Neural progenitor cell (in vitro differentiated cells): ENCODE measurements around the gene RANBP2. TPM values are rescaled to one million over a fixed set of nuclear protein-coding genes. Genes with fewer than 3 reads are reported as not detected.

ENCODE experiments used
- DNase-seq: peaks from one replicate; pipeline ENCODE4 v3.0.0-alpha.2; 2016; ENCODE audit warnings: low spot score
- H2AFZ ChIP-seq: fragments of 200-600 bp; sonication (generic); replicated peaks from 2 replicates; pipeline ENCODE4 v1.6.1; 2016; ENCODE audit warnings: antibody characterized with exemption
- H3F3A ChIP-seq: fragments of 200-600 bp; sonication (generic); 2 replicates; pipeline ENCODE4 v1.6.1; 2016; ENCODE audit warnings: antibody characterized with exemption, low read depth
- H3K27ac ChIP-seq: fragments of 200-600 bp; sonication (generic); 2 replicates; pipeline ENCODE4 v1.5.1; 2016; ENCODE audit warnings: mild to moderate bottlenecking
- H3K27me3 ChIP-seq: fragments of 200-600 bp; sonication (generic); 2 replicates; pipeline ENCODE4 v1.6.1; 2016; ENCODE audit warnings: mild to moderate bottlenecking, moderate library complexity
- H3K36me3 ChIP-seq: fragments of 200-600 bp; sonication (generic); 2 replicates; pipeline ENCODE4 v1.5.1; 2016
- H3K4me1 ChIP-seq: fragments of 200-600 bp; sonication (generic); 2 replicates; pipeline ENCODE4 v1.6.1; 2016; ENCODE audit warnings: mixed run types
- H3K4me2 ChIP-seq: fragments of 200-600 bp; sonication (generic); 2 replicates; pipeline ENCODE4 v1.6.1; 2016
- H3K4me3 ChIP-seq: fragments of 200-600 bp; sonication (generic); 2 replicates; pipeline ENCODE4 v1.5.1; 2016
- H3K79me2 ChIP-seq: fragments of 200-600 bp; sonication (generic); 2 replicates; pipeline ENCODE4 v1.6.1; 2016; ENCODE audit warnings: low read depth
- H3K9ac ChIP-seq: fragments of 200-600 bp; sonication (generic); 2 replicates; pipeline ENCODE4 v1.6.1; 2016
- H3K9me3 ChIP-seq: fragments of 200-600 bp; sonication (generic); 2 replicates; pipeline ENCODE4 v1.5.1; 2016; ENCODE audit warnings: low read depth
- H4K20me1 ChIP-seq: fragments of 200-600 bp; sonication (generic); 2 replicates; pipeline ENCODE4 v1.6.1; 2016; ENCODE audit warnings: low read depth
- H3K27ac Mint-ChIP-seq: 3 replicates; pipeline ENCODE4 v1.8.0; 2021; ENCODE audit warnings: mixed read lengths
- H3K27me3 Mint-ChIP-seq: 2 replicates; pipeline ENCODE4 v1.8.0; 2022; ENCODE audit warnings: low read depth, mild to moderate bottlenecking, inconsistent platforms, moderate library complexity, mixed read lengths; ENCODE audit not compliant: insufficient read depth
- H3K36me3 Mint-ChIP-seq: 3 replicates; pipeline ENCODE4 v1.8.0; 2021; ENCODE audit warnings: mixed read lengths
- H3K4me1 Mint-ChIP-seq: 3 replicates; pipeline ENCODE4 v1.8.0; 2021; ENCODE audit warnings: mixed read lengths
- H3K4me3 Mint-ChIP-seq: 3 replicates; pipeline ENCODE4 v1.8.0; 2021; ENCODE audit warnings: mild to moderate bottlenecking, moderate library complexity, mixed read lengths
- H3K9me3 Mint-ChIP-seq: 3 replicates; pipeline ENCODE4 v1.8.0; 2020; ENCODE audit warnings: mixed read lengths
- EZH2 ChIP-seq: fragments of 200-600 bp; sonication (generic); IDR thresholded peaks from 2 replicates; pipeline ENCODE4 v1.6.1; 2017; ENCODE audit warnings: antibody characterized with exemption, mild to moderate bottlenecking, moderate library complexity
- EZH2phosphoT487 ChIP-seq: fragments of 200-600 bp; sonication (generic); IDR thresholded peaks from 2 replicates; pipeline ENCODE4 v1.6.1; 2017; ENCODE audit warnings: antibody characterized with exemption
- total RNA-seq: library from RNA; depleted of rRNA; stranded (reverse); fragments of >200 nt; gene quantifications from 2 replicates; pipeline ENCODE4 v1.2.3, GENCODE V29; 2015; ENCODE audit warnings: low replicate concordance
- TF ChIP-seq, protein P1 (sequence below): fragments of 200-600 bp; sonication (generic); IDR thresholded peaks from 2 replicates; pipeline ENCODE4 v1.5.1; 2017; ENCODE audit warnings: antibody characterized with exemption, mild to moderate bottlenecking

RANBP2 gene
- total RNA-seq, 1 donor from 2014 or later = 109 TPM

DNA sequence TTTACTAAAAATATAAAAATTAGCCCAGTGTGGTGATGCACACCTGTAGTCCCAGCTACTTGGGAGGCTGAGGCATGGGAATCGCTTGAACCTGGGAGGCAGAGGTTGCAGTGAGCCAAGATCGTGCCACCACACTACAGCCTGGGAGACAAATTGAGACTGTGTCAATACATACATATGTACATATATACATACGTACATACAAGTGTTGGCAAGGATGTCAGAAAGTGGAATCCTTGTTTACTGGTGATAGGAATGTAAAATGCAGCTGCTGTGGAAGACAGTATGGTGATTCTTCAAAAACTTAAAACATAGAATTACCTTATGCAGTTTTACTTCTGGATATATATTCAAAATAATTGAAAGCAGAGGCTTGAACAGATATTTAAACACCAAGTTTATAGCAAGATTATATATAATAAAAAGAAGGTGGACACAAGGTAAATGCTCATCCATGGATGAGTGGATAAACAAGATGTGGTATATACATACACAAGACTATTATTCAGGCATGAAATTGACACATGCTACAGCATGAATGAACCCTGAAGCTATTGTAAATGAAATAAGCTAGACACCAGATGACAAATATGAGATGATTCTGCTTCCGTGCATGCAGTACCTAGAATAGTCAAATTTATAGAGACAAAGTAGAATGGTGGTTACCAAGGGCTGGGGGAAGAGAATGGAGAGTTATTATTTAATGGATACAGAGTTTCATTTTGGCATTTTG is 110.5 kb downstream of the RANBP2 start:
- Histone ChIP-seq H3K36me3 (peaks cover 10% of the 10 kb centered on the region), H4K20me1 (no peaks in the 10 kb centered on the region), H3K4me1 (no peaks in the 10 kb centered on the region), H3K9ac (no peak overlapping the region), H3K4me2 (no peak overlapping the region), H2AFZ (no peak overlapping the region), H3K27me3 (no peaks in the 10 kb centered on the region), H3K4me3 (no peak overlapping the region), H3F3A (no peaks in the 10 kb centered on the region), H3K27ac (no peak overlapping the region), H3K9me3 (no peaks in the 10 kb centered on the region), H3K79me2 (no peaks in the 10 kb centered on the region)
- Mint-ChIP-seq H3K4me1 (no peaks in the 10 kb centered on the region), H3K36me3 (peaks cover 35% of the 10 kb centered on the region), H3K9me3 (peaks cover 3% of the 10 kb centered on the region), H3K4me3 (no peak overlapping the region), H3K27ac (no peak overlapping the region), H3K27me3 (no peaks in the 10 kb centered on the region)
- DNase-seq = no peak
- TF ChIP-seq EZH2phosphoT487 (no peak), EZH2 (no peak)
- TF ChIP-seq, protein P1, sequence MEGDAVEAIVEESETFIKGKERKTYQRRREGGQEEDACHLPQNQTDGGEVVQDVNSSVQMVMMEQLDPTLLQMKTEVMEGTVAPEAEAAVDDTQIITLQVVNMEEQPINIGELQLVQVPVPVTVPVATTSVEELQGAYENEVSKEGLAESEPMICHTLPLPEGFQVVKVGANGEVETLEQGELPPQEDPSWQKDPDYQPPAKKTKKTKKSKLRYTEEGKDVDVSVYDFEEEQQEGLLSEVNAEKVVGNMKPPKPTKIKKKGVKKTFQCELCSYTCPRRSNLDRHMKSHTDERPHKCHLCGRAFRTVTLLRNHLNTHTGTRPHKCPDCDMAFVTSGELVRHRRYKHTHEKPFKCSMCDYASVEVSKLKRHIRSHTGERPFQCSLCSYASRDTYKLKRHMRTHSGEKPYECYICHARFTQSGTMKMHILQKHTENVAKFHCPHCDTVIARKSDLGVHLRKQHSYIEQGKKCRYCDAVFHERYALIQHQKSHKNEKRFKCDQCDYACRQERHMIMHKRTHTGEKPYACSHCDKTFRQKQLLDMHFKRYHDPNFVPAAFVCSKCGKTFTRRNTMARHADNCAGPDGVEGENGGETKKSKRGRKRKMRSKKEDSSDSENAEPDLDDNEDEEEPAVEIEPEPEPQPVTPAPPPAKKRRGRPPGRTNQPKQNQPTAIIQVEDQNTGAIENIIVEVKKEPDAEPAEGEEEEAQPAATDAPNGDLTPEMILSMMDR = no peak

DNA sequence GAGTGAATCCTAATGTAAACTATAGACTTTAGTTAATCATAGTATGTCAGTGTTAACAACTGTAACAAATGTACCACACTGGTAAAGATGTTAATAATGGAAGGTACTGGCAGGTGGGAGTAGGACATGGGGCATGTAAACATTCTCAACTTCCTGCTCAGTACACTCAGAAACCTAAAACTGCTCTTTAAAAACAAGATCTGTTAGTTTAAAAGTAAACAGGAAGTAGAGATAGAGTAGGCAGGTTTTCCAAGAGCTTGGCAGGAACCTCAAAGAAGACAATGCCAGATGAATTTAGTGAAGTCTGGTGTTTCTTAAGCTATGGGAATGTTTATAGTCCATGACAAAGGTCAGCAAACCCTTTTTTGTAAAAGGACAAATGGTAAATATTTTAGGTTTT is 113.9 kb downstream of the RANBP2 start:
- H3K4me3 Mint-ChIP-seq = no peak overlapping the region
- H3K9ac ChIP-seq = no peak overlapping the region

DNA sequence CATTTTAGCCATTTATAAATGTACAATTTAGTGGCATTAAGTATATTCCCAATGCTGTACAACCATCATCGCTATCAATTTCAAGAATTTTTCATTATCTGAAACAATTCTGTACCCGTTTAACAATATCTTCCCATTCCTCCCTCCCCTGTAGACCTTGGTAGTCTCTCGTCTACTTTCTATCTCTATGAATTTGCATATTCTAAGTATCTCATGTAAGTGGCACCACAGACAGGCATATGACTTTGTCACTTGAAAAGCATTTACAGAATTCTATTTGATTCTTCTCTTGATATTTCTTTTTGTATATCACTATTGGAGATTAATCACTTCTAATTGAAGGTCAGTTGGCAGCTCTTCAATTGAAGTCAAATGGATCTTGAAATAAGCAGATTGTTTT is 115.3 kb downstream of the RANBP2 start:
- Histone ChIP-seq H3K27ac (no peak overlapping the region), H3K4me2 (no peak overlapping the region), H3K9me3 (peaks cover 6% of the 10 kb centered on the region), H3K4me1 (no peaks in the 10 kb centered on the region), H2AFZ (no peak overlapping the region), H3K4me3 (no peak overlapping the region), H3K79me2 (no peaks in the 10 kb centered on the region), H3K36me3 (peaks cover 8% of the 10 kb centered on the region), H3F3A (no peaks in the 10 kb centered on the region), H4K20me1 (no peaks in the 10 kb centered on the region), H3K9ac (no peak overlapping the region), H3K27me3 (no peaks in the 10 kb centered on the region)
- DNase-seq = no peak
- Mint-ChIP-seq H3K27ac (no peak overlapping the region), H3K27me3 (no peaks in the 10 kb centered on the region), H3K4me3 (no peak overlapping the region), H3K4me1 (no peaks in the 10 kb centered on the region), H3K9me3 (peaks cover 32% of the 10 kb centered on the region), H3K36me3 (peaks cover 53% of the 10 kb centered on the region)
- TF ChIP-seq EZH2 = no peak
- no peak for TF ChIP-seq EZH2phosphoT487
- TF ChIP-seq, protein P1 = no peak

More for the DNA sequence above, 113.9 kb downstream of the RANBP2 start:
- Histone ChIP-seq H2AFZ (no peak overlapping the region), H3K4me3 (no peak overlapping the region), H3F3A (no peaks in the 10 kb centered on the region), H3K27me3 (no peaks in the 10 kb centered on the region), H3K36me3 (no peaks in the 10 kb centered on the region), H3K4me2 (no peak overlapping the region), H3K79me2 (no peaks in the 10 kb centered on the region), H3K9me3 (no peaks in the 10 kb centered on the region), H3K4me1 (no peaks in the 10 kb centered on the region), H4K20me1 (no peaks in the 10 kb centered on the region), H3K27ac (no peak overlapping the region)
- no peaks in the 10 kb centered on the region for H3K27me3 Mint-ChIP-seq
- no peak for DNase-seq
- peaks cover 47% of the 10 kb centered on the region for H3K36me3 Mint-ChIP-seq
- TF ChIP-seq EZH2 (no peak), EZH2phosphoT487 (no peak)
- TF ChIP-seq, protein P1 = no peak
- peaks cover 26% of the 10 kb centered on the region for H3K9me3 Mint-ChIP-seq
- H3K27ac Mint-ChIP-seq = no peak overlapping the region
- no peaks in the 10 kb centered on the region for H3K4me1 Mint-ChIP-seq
